Naive thymus-derived CD8-positive, alpha-beta T cell (primary cell): ENCODE measurements around the gene PLAC8L1. TPM values are rescaled to one million over a fixed set of nuclear protein-coding genes. Genes with fewer than 3 reads are reported as not detected.
"Not testable (repeated sequence)": the region's sequence is repeated elsewhere in the genome, so short reads cannot be mapped to it uniquely, and the experiment has no call there.

Source experiments
- ATAC-seq, 2 donors: fragments of 150-1000 bp; cut with Tn5 transposase in 1 of 2; sonication (Bioruptor Pico), chemical (Tn5 transposase) in 1 of 2; 1 replicate in 1 of 2; 2 replicates in 1 of 2; pipeline ENCODE4 v1.10.0; 2021; ENCODE audit warnings: mild to moderate bottlenecking in 2 of 2, moderate library complexity in 2 of 2
- POLR2A ChIA-PET: fragments of 350-600 bp; sonication (Branson Sonifier 250); formaldehyde crosslinking; loops from one replicate; lab custom pipeline; 2021; ENCODE audit warnings: antibody characterized with exemption; lab: Charles Lee
- DNase-seq, 10 donors: peaks; one replicate each; pipeline versions ENCODE4 v3.0.0 to v3.0.0-alpha.2; 2020 to 2022
- H3K27ac Mint-ChIP-seq, 10 donors: one replicate each; pipeline ENCODE4 v1.8.0; 2020 to 2022; ENCODE audit warnings: mild to moderate bottlenecking in 10 of 10, mixed read lengths in 10 of 10, moderate library complexity in 4 of 10, inconsistent platforms in 1 of 10
- H3K27me3 Mint-ChIP-seq, 5 donors: one replicate each; pipeline ENCODE4 v1.8.0; 2021 to 2022; ENCODE audit warnings: mixed read lengths in 5 of 5
- H3K36me3 Mint-ChIP-seq, 3 donors: one replicate each; pipeline ENCODE4 v1.8.0; 2020 to 2022; ENCODE audit warnings: mixed read lengths in 3 of 3, mild to moderate bottlenecking in 2 of 3, inconsistent platforms in 1 of 3
- H3K4me1 Mint-ChIP-seq, 4 donors: one replicate each; pipeline ENCODE4 v1.8.0; 2021 to 2022; ENCODE audit warnings: mixed read lengths in 4 of 4
- H3K4me3 Mint-ChIP-seq, 10 donors: one replicate each; pipeline ENCODE4 v1.8.0; 2020 to 2022; ENCODE audit warnings: mild to moderate bottlenecking in 10 of 10, mixed read lengths in 10 of 10, moderate library complexity in 6 of 10, inconsistent platforms in 1 of 10
- H3K9me3 Mint-ChIP-seq, 9 donors: one replicate each; pipeline ENCODE4 v1.8.0; 2020 to 2022; ENCODE audit warnings: mixed read lengths in 9 of 9, mild to moderate bottlenecking in 3 of 9, inconsistent platforms in 1 of 9, moderate library complexity in 1 of 9
- polyA plus RNA-seq, 3 donors: library from polyadenylated mRNA; unstranded; fragments of 300-500 nt; fragmentation: Illumina TruSeq; gene quantifications; one replicate each; pipeline ENCODE4 v1.2.3, GENCODE V29; 2021
- total RNA-seq, 8 experiments: library from RNA in 2 of 8; stranded (reverse) in 2 of 8; gene quantifications; one replicate each; pipeline ENCODE4 v1.2.3 and lab custom pipeline; 2021 to 2026

PLAC8L1 gene
- total and polyA plus RNA-seq, 5 experiments from 2014 or later: 1.8 to 2.3 TPM; not detected in 3

DNA sequence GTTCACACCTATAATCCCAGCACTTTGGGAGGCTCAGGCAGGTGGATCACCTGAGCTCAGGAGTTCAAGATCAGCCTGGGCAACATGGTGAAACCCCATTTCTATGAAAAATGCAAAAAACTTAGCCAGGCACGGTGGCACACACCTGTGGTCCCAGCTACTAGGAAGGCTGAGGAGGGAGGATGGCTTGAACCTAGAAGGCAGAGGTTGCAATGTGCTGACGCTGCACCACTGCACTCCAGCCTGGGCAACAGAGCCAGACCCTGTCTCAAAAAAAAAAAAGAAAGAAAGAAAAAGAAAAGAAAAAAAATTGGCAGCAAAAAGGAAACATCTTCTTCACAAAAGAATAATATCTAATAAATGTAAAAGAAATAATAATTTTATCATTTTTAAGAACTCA is 3.5 kb upstream of the PLAC8L1 start:
- peaks cover 0 to 34% (median 11%) of the 10 kb centered on the region in 3 donors for H3K36me3 Mint-ChIP-seq
- H3K4me1 Mint-ChIP-seq, H3K27me3 Mint-ChIP-seq, ATAC-seq, POLR2A ChIA-PET, H3K4me3 Mint-ChIP-seq, DNase-seq, H3K9me3 Mint-ChIP-seq: not testable (repeated sequence)
- peak overlapping the region in 3 of 10 donors; percentile 49 to 78 (median 52) for H3K27ac Mint-ChIP-seq

DNA sequence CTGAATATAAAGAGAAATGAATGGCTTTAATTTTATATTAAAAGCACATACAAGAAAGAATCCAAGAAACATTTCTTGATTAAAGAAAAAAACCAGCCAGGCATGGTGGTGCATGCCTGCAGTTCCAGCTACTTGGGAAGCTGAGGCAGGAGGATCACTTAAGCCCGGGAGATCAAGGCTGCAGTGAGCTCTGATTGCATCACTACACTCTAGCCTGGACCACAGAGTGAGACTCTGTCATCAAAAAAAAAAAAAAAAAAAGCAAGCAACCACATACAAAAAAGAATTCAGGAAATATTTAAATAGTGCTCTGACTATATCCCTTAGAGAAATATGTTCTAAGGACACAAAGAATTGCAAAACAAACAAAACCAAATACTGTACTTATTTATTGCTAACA is 2.5 kb upstream of the PLAC8L1 start:
- Mint-ChIP-seq H3K36me3 (peaks cover 0 to 30% (median 13%) of the 10 kb centered on the region in 3 donors), H3K4me3 (no peak overlapping the region), H3K9me3 (no peaks in the 10 kb centered on the region), H3K27ac (peak overlapping the region in 1 of 10 donors; percentile 33), H3K4me1 (peaks cover 0 to 5% (median 0%) of the 10 kb centered on the region in 4 donors), H3K27me3 (no peaks in the 10 kb centered on the region)
- POLR2A ChIA-PET: no interaction called here
- ATAC-seq: no peak
- DNase-seq: no peak

DNA sequence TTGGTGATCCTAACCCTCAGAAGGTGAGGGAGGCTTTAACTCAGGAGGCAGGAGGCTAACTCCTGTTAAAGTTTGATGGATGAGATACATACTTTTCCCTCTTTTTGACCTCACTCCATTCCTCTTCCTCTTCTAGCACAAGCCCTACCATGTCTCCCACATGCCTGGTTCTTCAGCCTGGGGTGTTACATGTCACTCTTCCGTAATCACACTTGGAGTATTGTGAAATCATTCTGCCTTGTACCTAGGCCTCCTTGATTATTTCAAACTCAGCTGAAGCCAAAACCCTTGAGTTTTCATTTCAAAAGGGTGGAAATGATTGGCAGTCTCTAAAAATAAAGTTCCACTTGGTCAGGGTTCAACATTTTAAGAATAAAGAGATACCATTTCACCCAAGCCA is 1.8 kb downstream of the PLAC8L1 start:
- H3K27ac Mint-ChIP-seq: no peak overlapping the region
- H3K36me3 Mint-ChIP-seq: peaks cover 0 to 12% (median 8%) of the 10 kb centered on the region in 3 donors
- no peak overlapping the region for H3K4me3 Mint-ChIP-seq
- no peak for ATAC-seq
- H3K9me3 Mint-ChIP-seq: no peaks in the 10 kb centered on the region
- no peaks in the 10 kb centered on the region for H3K27me3 Mint-ChIP-seq
- no peak for DNase-seq
- POLR2A ChIA-PET: no interaction called here
- H3K4me1 Mint-ChIP-seq: no peaks in the 10 kb centered on the region

DNA sequence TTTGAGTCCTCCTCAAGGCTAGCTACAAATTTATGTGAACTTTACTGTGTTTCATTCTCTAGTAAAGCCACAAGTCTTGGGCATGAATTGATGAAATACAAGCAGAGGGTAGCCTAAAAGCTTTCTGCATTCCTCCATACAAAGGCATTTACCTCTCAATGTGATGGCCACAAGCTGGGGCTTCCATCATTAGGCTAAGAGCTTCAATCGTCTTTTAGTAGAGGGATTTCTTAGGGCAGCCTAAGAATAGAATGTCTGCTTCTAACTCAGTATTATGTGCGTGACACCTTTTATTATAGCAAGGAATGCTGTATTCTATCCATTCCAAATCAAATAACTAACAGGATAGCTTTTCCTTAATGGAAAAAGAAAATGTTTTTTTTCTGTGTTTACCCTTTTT is 3.7 kb downstream of the PLAC8L1 start:
- H3K36me3 Mint-ChIP-seq: peaks cover 0 to 12% (median 12%) of the 10 kb centered on the region in 3 donors
- H3K4me3 Mint-ChIP-seq: no peak overlapping the region
- DNase-seq (no peak), ATAC-seq (no peak)
- POLR2A ChIA-PET: interaction anchor here (0.6 kb wide), 1 partner anchor 648 kb away, joined by 5 read pairs; no protein-coding TSS in a partner anchor
- no peaks in the 10 kb centered on the region for H3K4me1 Mint-ChIP-seq
- H3K27ac Mint-ChIP-seq: no peak overlapping the region
- no peaks in the 10 kb centered on the region for H3K27me3 Mint-ChIP-seq
- no peaks in the 10 kb centered on the region for H3K9me3 Mint-ChIP-seq

DNA sequence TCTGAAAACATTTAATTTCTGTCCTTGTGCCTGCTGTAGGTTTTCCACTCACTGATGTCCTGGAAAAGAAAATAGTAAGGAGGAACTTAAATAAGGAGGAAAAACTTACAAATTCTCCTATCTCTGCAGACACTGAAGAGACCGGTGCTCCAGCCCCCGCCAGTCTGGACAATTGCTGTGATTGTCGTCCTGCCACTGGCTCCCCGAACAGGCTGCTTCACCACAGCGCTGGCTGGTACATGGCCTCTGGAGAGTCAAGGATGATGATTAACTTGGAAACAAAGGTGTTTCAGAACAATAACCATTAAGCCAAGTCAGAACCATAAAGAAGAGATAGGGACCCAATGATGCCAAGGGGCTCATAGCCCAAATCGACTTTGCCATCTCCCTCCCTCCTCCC is 7.3 kb downstream of the PLAC8L1 start:
- Mint-ChIP-seq H3K27me3 (no peaks in the 10 kb centered on the region), H3K27ac (no peak overlapping the region), H3K36me3 (peaks cover 0 to 4% (median 2%) of the 10 kb centered on the region in 3 donors), H3K9me3 (no peaks in the 10 kb centered on the region), H3K4me1 (no peaks in the 10 kb centered on the region), H3K4me3 (no peak overlapping the region)
- POLR2A ChIA-PET: no interaction called here
- no peak for DNase-seq
- no peak for ATAC-seq

DNA sequence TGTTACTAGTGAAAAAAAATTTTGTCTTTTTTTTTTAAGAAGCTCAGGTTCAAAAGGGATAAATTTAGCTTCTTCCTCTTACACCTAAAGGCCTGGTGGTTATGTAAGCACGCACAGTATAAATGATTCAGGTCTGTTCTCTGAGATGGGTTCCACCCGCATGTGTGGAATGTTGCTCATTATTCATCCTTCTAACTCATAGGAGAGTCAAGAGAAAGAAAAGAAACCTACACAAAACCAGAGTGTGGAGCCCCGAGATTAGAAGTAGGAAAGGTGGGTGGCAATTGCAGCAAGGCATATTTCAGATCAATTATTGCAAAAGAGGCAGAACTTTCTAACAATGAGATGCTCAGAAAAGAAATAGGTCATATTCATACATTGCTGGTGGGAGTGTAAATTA is 13.5 kb downstream of the PLAC8L1 start:
- POLR2A ChIA-PET: no interaction called here
- no peak overlapping the region for H3K4me3 Mint-ChIP-seq
- no peak for DNase-seq
- peaks cover 0 to 3% (median 2%) of the 10 kb centered on the region in 3 donors for H3K36me3 Mint-ChIP-seq
- no peak overlapping the region for H3K27ac Mint-ChIP-seq
- H3K4me1 Mint-ChIP-seq: no peaks in the 10 kb centered on the region
- no peaks in the 10 kb centered on the region for H3K9me3 Mint-ChIP-seq
- ATAC-seq: no peak
- H3K27me3 Mint-ChIP-seq: peaks cover 0 to 1% (median 0%) of the 10 kb centered on the region in 5 donors

DNA sequence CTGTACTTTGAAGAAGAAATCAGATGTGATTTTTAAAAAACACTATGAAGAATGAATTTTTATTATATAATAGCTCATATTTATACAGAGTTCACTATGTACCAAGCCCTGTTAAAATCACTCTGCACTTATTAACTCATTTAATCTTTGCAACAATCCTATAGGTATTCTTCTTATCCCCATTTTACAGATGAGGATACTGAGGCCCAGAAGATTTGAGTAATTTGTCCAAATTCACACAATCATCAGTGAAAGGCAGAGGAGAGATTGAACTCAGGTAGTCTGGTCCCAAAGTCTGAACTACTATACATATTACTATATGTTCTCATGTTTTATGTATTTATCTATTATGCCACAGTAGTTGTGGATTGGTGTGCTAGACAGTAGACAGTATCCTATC is 16.1 kb downstream of the PLAC8L1 start:
- POLR2A ChIA-PET: no interaction called here
- ATAC-seq (no peak), DNase-seq (no peak)
- Mint-ChIP-seq H3K9me3 (no peaks in the 10 kb centered on the region), H3K27me3 (peaks cover 0 to 4% (median 0%) of the 10 kb centered on the region in 5 donors), H3K4me1 (no peaks in the 10 kb centered on the region), H3K36me3 (peaks cover 0 to 3% (median 0%) of the 10 kb centered on the region in 3 donors), H3K4me3 (no peak overlapping the region), H3K27ac (no peak overlapping the region)

DNA sequence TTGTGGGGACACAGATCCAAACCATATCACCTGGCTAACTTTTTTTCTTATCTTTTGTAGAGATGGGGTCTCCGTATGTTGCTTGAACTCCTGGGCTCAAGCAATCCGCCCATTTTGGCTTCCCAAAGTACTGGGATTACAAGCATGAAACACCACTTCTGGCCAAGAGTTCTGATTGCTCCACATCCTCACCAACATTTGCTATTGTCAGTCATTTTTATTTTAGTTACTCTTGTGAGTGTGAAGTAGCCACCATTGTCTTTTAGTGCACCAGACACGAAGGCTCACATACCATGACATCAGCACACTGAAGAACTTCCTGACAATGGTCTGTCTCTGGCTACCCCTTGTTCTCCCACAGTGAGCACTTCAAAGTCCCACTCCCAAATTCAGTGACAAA is 17.3 kb downstream of the PLAC8L1 start:
- peaks cover 0 to 9% (median 0%) of the 10 kb centered on the region in 5 donors for H3K27me3 Mint-ChIP-seq
- POLR2A ChIA-PET: no interaction called here

DNA sequence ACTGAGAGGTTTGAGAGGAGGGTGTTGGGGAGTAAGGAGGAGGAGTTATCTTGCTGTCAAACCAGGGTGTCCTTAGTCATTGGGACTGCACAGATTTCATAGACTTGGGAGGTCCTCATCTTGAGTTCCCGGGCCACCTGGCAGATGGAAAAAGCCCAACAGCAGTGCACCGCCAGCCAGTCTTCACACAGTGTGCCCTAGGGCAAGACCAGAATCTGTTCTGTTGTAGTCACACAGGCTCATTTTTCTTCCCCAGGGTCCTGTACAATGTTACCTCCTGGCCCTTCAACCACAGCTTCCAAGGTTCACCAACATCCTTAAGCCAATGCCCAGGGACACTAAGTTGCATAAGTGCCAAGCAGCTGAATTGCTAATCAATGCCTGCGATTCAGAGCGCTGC is 21.0 kb downstream of the PLAC8L1 start:
- ATAC-seq (no peak), DNase-seq (no peak)
- Mint-ChIP-seq H3K4me1 (peaks cover 3 to 9% (median 8%) of the 10 kb centered on the region in 4 donors), H3K9me3 (no peaks in the 10 kb centered on the region), H3K27ac (no peak overlapping the region), H3K36me3 (peaks cover 0 to 3% (median 0%) of the 10 kb centered on the region in 3 donors), H3K27me3 (peaks cover 0 to 20% (median 6%) of the 10 kb centered on the region in 5 donors), H3K4me3 (no peak overlapping the region)
- POLR2A ChIA-PET: no interaction called here

More for the DNA sequence above, 17.3 kb downstream of the PLAC8L1 start:
- no peak overlapping the region for H3K4me3 Mint-ChIP-seq
- H3K9me3 Mint-ChIP-seq: no peaks in the 10 kb centered on the region
- ATAC-seq (no peak), DNase-seq (no peak)
- H3K36me3 Mint-ChIP-seq: peaks cover 0 to 3% (median 0%) of the 10 kb centered on the region in 3 donors
- H3K4me1 Mint-ChIP-seq: no peaks in the 10 kb centered on the region
- H3K27ac Mint-ChIP-seq: no peak overlapping the region

DNA sequence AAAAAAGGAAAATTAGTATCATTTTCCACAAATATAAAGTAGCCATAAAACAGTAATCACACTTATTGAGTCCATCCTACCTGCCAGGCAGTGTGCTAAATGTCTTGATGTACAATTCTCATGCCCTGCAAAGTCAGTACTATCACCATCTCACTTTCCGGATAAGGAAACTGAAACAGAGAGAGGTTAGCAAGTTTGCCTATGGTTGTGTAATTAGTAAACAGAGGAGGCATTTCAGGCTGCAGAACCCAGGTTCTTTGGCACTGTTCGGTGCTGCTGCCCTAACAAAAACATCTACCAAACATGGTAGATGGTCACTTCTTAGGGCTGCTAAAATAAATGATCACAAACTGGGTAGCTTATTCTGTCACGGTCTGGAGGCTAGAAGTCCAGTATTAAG is 22.6 kb downstream of the PLAC8L1 start:
- ATAC-seq (no peak), DNase-seq (no peak)
- no peaks in the 10 kb centered on the region for H3K9me3 Mint-ChIP-seq
- H3K4me1 Mint-ChIP-seq: peaks cover 4 to 12% (median 11%) of the 10 kb centered on the region in 4 donors
- no peak overlapping the region for H3K4me3 Mint-ChIP-seq
- H3K27me3 Mint-ChIP-seq: peaks cover 0 to 20% (median 7%) of the 10 kb centered on the region in 5 donors
- no peak overlapping the region for H3K27ac Mint-ChIP-seq
- H3K36me3 Mint-ChIP-seq: peaks cover 0 to 3% (median 0%) of the 10 kb centered on the region in 3 donors
- POLR2A ChIA-PET: no interaction called here

DNA sequence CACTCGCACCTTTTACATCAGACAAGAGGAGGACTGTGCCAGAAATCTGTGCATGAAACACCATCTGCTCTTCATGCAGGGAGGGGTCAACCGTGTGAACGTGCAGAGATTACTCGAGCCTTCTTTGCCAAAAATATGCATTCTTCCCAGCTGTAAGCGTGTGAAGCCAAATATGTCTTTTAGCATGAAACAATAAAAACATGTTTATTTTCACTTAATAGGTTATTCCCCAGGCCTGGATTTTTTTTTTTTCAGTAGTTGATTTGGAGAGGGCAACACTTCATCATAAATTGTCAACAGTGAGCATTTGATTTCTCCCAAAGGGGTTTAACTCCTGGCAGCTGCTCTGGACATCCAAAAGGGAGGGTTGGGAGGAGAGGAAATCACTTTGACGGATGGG is 23.8 kb downstream of the PLAC8L1 start:
- Mint-ChIP-seq H3K27me3 (peaks cover 0 to 20% (median 9%) of the 10 kb centered on the region in 5 donors), H3K4me3 (no peak overlapping the region), H3K36me3 (no peaks in the 10 kb centered on the region), H3K4me1 (peaks cover 4 to 12% (median 11%) of the 10 kb centered on the region in 4 donors), H3K9me3 (no peaks in the 10 kb centered on the region), H3K27ac (no peak overlapping the region)
- DNase-seq (no peak), ATAC-seq (no peak)
- POLR2A ChIA-PET: no interaction called here

DNA sequence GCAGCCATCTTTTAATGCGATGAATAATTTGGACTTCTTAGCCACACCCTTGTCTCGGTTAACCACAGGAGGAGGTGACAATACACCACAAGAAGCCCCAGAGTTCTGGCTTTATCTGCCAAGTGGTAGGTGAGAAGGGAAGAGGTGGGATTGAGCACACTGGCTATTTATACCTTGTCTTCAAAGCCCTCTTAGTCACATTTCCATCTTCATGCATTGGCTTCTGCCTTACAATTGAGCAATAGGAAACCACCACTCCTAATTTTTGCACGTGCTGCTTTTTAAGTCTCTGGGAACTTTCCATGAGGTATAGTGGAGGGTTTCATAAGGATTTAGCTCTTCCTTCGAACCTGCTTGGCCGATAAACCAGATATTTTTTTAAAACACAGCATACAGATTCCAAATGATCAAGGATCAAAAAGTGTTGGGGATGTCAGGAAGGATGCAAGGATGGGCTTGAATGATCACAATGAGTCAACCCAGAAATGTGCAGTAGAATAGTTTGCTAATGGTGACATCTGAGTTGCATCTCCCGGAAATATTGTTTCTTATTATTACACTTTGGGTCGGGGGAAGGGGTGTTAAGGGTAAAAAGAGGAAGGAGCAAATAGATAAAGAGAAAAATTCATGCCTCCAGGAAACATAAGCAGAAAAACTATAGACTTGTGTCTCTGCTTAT is 25.5 kb downstream of the PLAC8L1 start:
- ATAC-seq: no peak
- H3K4me3 Mint-ChIP-seq: no peak overlapping the region

DNA sequence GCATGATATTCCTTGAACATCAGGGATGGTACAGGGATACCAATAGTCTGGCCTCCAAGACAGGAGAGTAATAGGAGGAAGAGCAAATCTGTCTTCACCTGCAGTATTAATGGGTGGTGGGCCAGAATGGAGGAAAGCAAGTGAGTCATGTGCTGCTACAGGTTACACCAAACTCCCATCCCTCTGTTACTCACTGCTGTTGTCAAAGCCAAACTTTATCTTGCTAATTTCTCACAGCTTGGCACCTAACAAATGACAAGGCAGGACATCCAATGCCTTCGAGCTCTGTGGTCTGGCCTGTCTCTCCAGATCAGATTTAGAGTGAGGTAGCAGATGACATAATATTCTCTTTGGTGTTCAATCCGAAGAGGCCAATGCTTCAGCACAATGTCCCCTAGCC is 26.8 kb downstream of the PLAC8L1 start:
- Mint-ChIP-seq H3K27me3 (peaks cover 0 to 21% (median 8%) of the 10 kb centered on the region in 5 donors), H3K4me3 (no peak overlapping the region), H3K36me3 (no peaks in the 10 kb centered on the region), H3K9me3 (no peaks in the 10 kb centered on the region), H3K27ac (no peak overlapping the region), H3K4me1 (peaks cover 4 to 12% (median 11%) of the 10 kb centered on the region in 4 donors)
- ATAC-seq: no peak
- POLR2A ChIA-PET: no interaction called here
- DNase-seq: no peak

More for the DNA sequence above, 25.5 kb downstream of the PLAC8L1 start:
- no peak overlapping the region for H3K27ac Mint-ChIP-seq
- no peaks in the 10 kb centered on the region for H3K36me3 Mint-ChIP-seq
- H3K4me1 Mint-ChIP-seq: peaks cover 4 to 12% (median 11%) of the 10 kb centered on the region in 4 donors
- DNase-seq: no peak
- POLR2A ChIA-PET: no interaction called here
- H3K27me3 Mint-ChIP-seq: peaks cover 0 to 20% (median 9%) of the 10 kb centered on the region in 5 donors
- no peaks in the 10 kb centered on the region for H3K9me3 Mint-ChIP-seq
